Ureter (tissue), 1 donor: Measurements from ENCODE around the gene GAS7. TPM values are rescaled to one million over a fixed set of nuclear protein-coding genes. Genes with fewer than 3 reads are reported as not detected.
A peak's percentile ranks its signal among the peaks of the same experiment; 100 is the strongest.

Source experiments
- DNase-seq: peaks from one replicate; pipeline ENCODE4 v3.0.0-alpha.2; 2020; ENCODE audit warnings: low spot score
- total RNA-seq: library from RNA; stranded (reverse); gene quantifications from one replicate; pipeline ENCODE4 v1.2.4, GENCODE V29; 2023
- donor health status: DM: yes; HTN: yes; CAD: no.

Gene GAS7
- total RNA-seq: 31.2 TPM

GRCh38 chr17:10198509-10199249 is at the start of gene GAS7:
TSS of gene GAS7 (minus strand) at chr17:10198606.
- peak; percentile 70 for DNase-seq

GRCh38 chr17:10247810-10248209 is 49.4 kb upstream of the GAS7 start:
- DNase-seq: no peak

GRCh38 chr17:10243883-10244844 is 45.8 kb upstream of the GAS7 start:
- DNase-seq: no peak

- DNase-seq: no peak
These were observed 43.4 kb upstream of the GAS7 start for GRCh38 chr17:10241781-10242180.

- no peak for DNase-seq
These were observed 40.3 kb upstream of the GAS7 start for GRCh38 chr17:10238661-10239060.

GRCh38 chr17:10234033-10234432 is 35.6 kb upstream of the GAS7 start:
- no peak for DNase-seq

GRCh38 chr17:10233161-10233560 is 34.8 kb upstream of the GAS7 start:
- no peak for DNase-seq

- no peak for DNase-seq
These were observed 30.8 kb upstream of the GAS7 start for GRCh38 chr17:10229181-10229580.

- no peak for DNase-seq
These were observed 28.7 kb upstream of the GAS7 start for GRCh38 chr17:10226930-10227695.

GRCh38 chr17:10224582-10225195 is 26.3 kb upstream of the GAS7 start:
- no peak for DNase-seq

GRCh38 chr17:10219193-10219592 is 20.8 kb upstream of the GAS7 start:
- no peak for DNase-seq

- DNase-seq: no peak
These were observed 19.5 kb upstream of the GAS7 start for GRCh38 chr17:10217916-10218315.

- DNase-seq: no peak
These were observed 18.0 kb upstream of the GAS7 start for GRCh38 chr17:10216213-10216938.

- DNase-seq: no peak
These were observed 16.9 kb upstream of the GAS7 start for GRCh38 chr17:10215286-10215685.

GRCh38 chr17:10211666-10212065 is 13.3 kb upstream of the GAS7 start:
- DNase-seq: no peak

- no peak for DNase-seq
These were observed 11.8 kb upstream of the GAS7 start for GRCh38 chr17:10210151-10210574.

- no peak for DNase-seq
These were observed 10.3 kb upstream of the GAS7 start for GRCh38 chr17:10208604-10209193.

- no peak for DNase-seq
These were observed 8.7 kb upstream of the GAS7 start for GRCh38 chr17:10207153-10207552.

GRCh38 chr17:10205549-10206185 is 7.3 kb upstream of the GAS7 start:
- no peak for DNase-seq

- DNase-seq: no peak
These were observed 3.3 kb upstream of the GAS7 start for GRCh38 chr17:10201680-10202079.
